Measurements from ENCODE around the gene DHPS. TPM values are rescaled to one million over a fixed set of nuclear protein-coding genes. Genes with fewer than 3 reads are reported as not detected.

DHPS gene
- total RNA-seq, 1 donor from 2014 or later, result 79.4 TPM

DNA sequence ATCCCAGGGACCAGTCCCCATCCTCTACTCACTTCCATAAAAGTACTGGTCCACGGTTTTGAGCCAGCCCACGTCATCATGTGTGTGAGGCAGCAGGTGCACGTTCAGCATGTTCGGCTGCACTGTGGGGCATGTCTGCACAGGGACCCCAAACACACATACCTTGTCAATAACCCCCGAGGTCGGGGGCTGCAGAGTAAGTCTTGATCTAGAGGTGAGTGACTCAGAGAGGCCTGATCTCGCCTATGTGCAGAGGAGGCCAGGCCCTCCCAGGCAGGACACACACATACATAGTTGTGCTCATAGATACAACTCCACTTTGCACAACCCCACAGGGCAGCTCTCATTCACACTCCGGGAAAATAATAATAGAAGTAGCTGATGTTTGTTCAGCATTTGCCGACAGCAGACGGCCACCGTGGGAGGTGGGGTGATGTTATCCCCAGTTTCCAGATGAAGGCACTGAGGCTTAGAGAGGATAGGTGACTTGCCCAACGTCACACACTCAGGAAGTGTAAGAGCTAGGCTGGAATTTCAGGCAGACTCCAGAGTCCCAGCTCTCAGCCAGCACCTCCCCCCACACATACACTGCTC is 15.9 kb downstream of the DHPS start:
- Mint-ChIP-seq H3K27me3 (no peaks in the 10 kb centered on the region), H3K9me3 (no peaks in the 10 kb centered on the region), H3K4me3 (peak overlapping the region; percentile 99), H3K27ac (peak overlapping the region; percentile 79), H3K4me1 (ENCODE audit: unreplicated experiment) (peaks cover 13% of the 10 kb centered on the region), H3K36me3 (peaks cover 3% of the 10 kb centered on the region)
- DNase-seq (ENCODE audit: extremely low spot score, unreplicated experiment), result no peak
- TF ChIP-seq, protein P1, sequence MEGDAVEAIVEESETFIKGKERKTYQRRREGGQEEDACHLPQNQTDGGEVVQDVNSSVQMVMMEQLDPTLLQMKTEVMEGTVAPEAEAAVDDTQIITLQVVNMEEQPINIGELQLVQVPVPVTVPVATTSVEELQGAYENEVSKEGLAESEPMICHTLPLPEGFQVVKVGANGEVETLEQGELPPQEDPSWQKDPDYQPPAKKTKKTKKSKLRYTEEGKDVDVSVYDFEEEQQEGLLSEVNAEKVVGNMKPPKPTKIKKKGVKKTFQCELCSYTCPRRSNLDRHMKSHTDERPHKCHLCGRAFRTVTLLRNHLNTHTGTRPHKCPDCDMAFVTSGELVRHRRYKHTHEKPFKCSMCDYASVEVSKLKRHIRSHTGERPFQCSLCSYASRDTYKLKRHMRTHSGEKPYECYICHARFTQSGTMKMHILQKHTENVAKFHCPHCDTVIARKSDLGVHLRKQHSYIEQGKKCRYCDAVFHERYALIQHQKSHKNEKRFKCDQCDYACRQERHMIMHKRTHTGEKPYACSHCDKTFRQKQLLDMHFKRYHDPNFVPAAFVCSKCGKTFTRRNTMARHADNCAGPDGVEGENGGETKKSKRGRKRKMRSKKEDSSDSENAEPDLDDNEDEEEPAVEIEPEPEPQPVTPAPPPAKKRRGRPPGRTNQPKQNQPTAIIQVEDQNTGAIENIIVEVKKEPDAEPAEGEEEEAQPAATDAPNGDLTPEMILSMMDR (conservative IDR thresholded peaks at IDR 0.05), result no peak

DNA sequence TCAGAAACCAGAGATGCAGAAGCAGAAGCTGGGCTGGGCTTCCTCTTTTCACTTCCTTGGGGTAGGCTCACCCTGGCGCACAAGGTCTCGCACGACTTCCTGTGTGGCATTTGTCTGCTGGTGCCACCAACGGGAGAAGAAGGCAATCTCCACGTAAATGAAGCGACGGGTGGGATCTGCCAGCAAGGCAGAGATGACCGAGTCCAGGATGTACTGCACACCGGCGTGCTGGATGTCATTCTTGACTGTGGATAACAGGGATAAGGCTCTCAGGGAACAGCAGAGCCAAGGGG is 16.5 kb downstream of the DHPS start:
- TF ChIP-seq, protein P1 (conservative IDR thresholded peaks at IDR 0.05), result no peak
- no peak for DNase-seq (ENCODE audit: extremely low spot score, unreplicated experiment)
- H3K27me3 Mint-ChIP-seq, result no peaks in the 10 kb centered on the region
- H3K9me3 Mint-ChIP-seq, result no peaks in the 10 kb centered on the region
- H3K27ac Mint-ChIP-seq, result no peak overlapping the region
- H3K4me3 Mint-ChIP-seq, result peak overlapping the region; percentile 51
- H3K4me1 Mint-ChIP-seq (ENCODE audit: unreplicated experiment), result peaks cover 13% of the 10 kb centered on the region
- peaks cover 3% of the 10 kb centered on the region for H3K36me3 Mint-ChIP-seq

DNA sequence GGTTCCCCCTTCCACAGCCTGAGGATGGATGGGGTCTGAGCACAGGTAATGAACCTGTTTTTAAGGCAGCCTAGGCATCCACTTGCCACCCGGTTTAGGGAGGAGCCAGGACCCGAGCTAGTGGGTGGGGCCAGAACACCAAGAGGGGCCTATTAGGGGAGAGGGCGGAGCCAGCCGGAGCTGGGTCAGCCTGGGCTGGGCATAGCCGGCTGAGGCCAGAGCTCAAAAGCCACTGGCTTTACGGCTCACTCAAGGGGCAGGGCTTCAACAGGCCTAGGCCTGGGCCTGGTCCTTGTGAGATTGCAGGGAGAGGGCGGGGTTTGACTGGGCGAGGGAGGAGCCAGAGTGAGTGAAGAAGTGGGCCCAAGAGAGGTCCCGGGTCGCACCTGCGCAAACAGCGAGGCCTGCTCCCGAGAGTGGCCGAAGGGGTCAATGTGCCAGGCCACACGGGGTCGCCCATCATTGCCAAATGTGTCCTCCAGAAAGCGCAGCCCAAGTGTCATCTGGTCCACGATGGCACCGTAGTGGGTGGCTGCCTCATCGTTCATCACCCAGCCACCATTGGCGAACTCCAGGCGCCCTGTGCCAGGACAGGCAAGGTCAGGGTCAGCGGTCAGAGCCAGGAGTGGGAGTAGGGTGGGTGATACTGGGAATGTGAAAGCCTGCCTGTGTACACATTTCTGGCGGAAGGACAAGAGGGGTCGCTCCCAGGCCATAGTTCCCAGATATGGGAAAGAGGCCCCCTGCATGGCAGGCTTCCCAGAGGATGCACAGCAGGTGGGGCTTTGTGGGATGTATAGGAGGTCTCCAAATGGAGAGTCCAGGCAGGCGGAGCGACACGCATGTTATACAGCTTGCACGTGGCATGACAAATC is 17.0 kb downstream of the DHPS start:
- Mint-ChIP-seq H3K36me3 (peaks cover 6% of the 10 kb centered on the region), H3K27me3 (no peaks in the 10 kb centered on the region), H3K9me3 (no peaks in the 10 kb centered on the region), H3K4me3 (peak overlapping the region; percentile 51), H3K27ac (no peak overlapping the region), H3K4me1 (ENCODE audit: unreplicated experiment) (peaks cover 13% of the 10 kb centered on the region)
- TF ChIP-seq, protein P1 (conservative IDR thresholded peaks at IDR 0.05), result no peak
- no peak for DNase-seq (ENCODE audit: extremely low spot score, unreplicated experiment)

DNA sequence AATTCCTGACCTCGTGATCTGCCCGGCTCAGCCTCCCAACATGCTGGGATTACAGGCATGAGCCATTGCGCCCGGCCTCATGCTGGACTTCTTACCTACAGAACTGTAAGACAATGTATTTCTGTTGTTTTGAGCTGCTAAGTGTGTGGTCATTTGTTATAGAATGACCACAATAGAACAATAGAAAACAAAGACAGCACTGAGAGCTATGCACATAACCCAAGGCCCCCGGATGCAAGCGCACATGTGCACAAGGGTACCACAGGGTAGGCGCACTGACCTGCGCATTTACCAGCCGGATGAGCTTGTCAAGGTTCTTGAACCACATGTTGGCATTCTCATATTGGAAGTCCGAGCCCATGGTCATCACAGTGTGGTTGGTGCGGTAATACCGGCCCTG is 20.7 kb downstream of the DHPS start:
- no peaks in the 10 kb centered on the region for H3K9me3 Mint-ChIP-seq
- H3K27me3 Mint-ChIP-seq, result no peaks in the 10 kb centered on the region
- peaks cover 4% of the 10 kb centered on the region for H3K4me1 Mint-ChIP-seq (ENCODE audit: unreplicated experiment)
- H3K27ac Mint-ChIP-seq, result no peak overlapping the region
- H3K36me3 Mint-ChIP-seq, result peaks cover 6% of the 10 kb centered on the region
- TF ChIP-seq, protein P1 (conservative IDR thresholded peaks at IDR 0.05), result no peak
- DNase-seq (ENCODE audit: extremely low spot score, unreplicated experiment), result no peak
- no peak overlapping the region for H3K4me3 Mint-ChIP-seq

DNA sequence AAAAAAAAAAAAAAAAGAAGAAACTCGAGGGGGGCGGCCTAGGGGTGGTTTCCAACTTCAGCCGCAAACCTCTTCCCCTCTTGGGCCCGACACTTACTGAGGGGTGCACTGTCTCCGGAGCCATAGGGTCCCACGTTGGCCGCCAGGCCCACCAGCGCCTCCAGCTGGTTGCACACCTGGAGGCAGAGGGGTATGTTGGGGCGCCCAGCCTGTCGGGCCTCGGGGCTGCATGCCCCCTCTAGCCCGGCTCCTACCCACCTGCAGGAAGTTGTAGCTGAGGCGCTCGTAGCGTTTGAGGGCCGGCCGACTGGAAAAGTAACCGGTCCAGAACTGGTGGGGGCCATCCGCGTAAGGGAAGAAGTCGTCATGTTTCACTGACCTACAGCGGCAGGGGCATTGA is 23.7 kb downstream of the DHPS start:
- no peaks in the 10 kb centered on the region for H3K9me3 Mint-ChIP-seq
- no peak overlapping the region for H3K4me3 Mint-ChIP-seq
- TF ChIP-seq, protein P1 (conservative IDR thresholded peaks at IDR 0.05), result no peak
- H3K36me3 Mint-ChIP-seq, result peaks cover 16% of the 10 kb centered on the region
- H3K27ac Mint-ChIP-seq, result no peak overlapping the region
- no peaks in the 10 kb centered on the region for H3K4me1 Mint-ChIP-seq (ENCODE audit: unreplicated experiment)
- no peak for DNase-seq (ENCODE audit: extremely low spot score, unreplicated experiment)
- no peaks in the 10 kb centered on the region for H3K27me3 Mint-ChIP-seq

All from type B pancreatic cell (in vitro differentiated cells).